GM23248 (cell line): ENCODE data around the gene TRIM40. TPM values are rescaled to one million over a fixed set of nuclear protein-coding genes. Genes with fewer than 3 reads are reported as not detected.

Source experiments
- DNase-seq: peaks from one replicate; pipeline ENCODE4 v3.0.0-alpha.2; 2015
- H2AFZ ChIP-seq: fragments of 200-600 bp; sonication (generic); 2 replicates; pipeline ENCODE4 v1.6.1; 2016; ENCODE audit warnings: antibody characterized with exemption
- H3F3A ChIP-seq: fragments of 200-600 bp; sonication (generic); 2 replicates; pipeline ENCODE4 v1.6.1; 2016; ENCODE audit warnings: mild to moderate bottlenecking, antibody characterized with exemption, mixed run types; ENCODE audit not compliant: insufficient read depth
- H3K27ac ChIP-seq: fragments of 200-600 bp; sonication (generic); 2 replicates; pipeline ENCODE4 v1.5.1; 2016; ENCODE audit warnings: mild to moderate bottlenecking
- H3K27me3 ChIP-seq: fragments of 200-600 bp; sonication (generic); replicated peaks from 2 replicates; pipeline ENCODE4 v1.6.1; 2016; ENCODE audit warnings: mild to moderate bottlenecking; ENCODE audit not compliant: insufficient read depth
- H3K36me3 ChIP-seq: fragments of 200-600 bp; sonication (generic); 2 replicates; pipeline ENCODE4 v1.6.1; 2016; ENCODE audit warnings: low read depth, mild to moderate bottlenecking
- H3K4me1 ChIP-seq: fragments of 200-600 bp; sonication (generic); 2 replicates; pipeline ENCODE4 v1.6.1; 2016; ENCODE audit warnings: mild to moderate bottlenecking; ENCODE audit not compliant: insufficient read depth
- H3K4me2 ChIP-seq: fragments of 200-600 bp; sonication (generic); one replicate; pipeline ENCODE4 v1.6.1; 2016; ENCODE audit warnings: mild to moderate bottlenecking; ENCODE audit not compliant: unreplicated experiment
- H3K4me3 ChIP-seq: fragments of 200-600 bp; sonication (generic); 2 replicates; pipeline ENCODE4 v1.5.1; 2016; ENCODE audit warnings: mild to moderate bottlenecking
- H3K79me2 ChIP-seq: fragments of 200-600 bp; sonication (generic); 2 replicates; pipeline ENCODE4 v1.6.1; 2016; ENCODE audit warnings: mild to moderate bottlenecking; ENCODE audit not compliant: insufficient read depth
- H3K9ac ChIP-seq: fragments of 200-600 bp; sonication (generic); 2 replicates; pipeline ENCODE4 v1.6.1; 2016; ENCODE audit warnings: mild to moderate bottlenecking
- H3K9me2 ChIP-seq: fragments of 200-600 bp; sonication (generic); 2 replicates; pipeline ENCODE4 v1.6.1; 2016; ENCODE audit warnings: mixed run types, mild to moderate bottlenecking, moderate library complexity; ENCODE audit not compliant: insufficient read depth
- H3K9me3 ChIP-seq: fragments of 200-600 bp; sonication (generic); one replicate; pipeline ENCODE4 v1.6.1; 2017; ENCODE audit warnings: low read depth
- H4K20me1 ChIP-seq: fragments of 200-600 bp; sonication (generic); 2 replicates; pipeline ENCODE4 v1.6.0; 2016; ENCODE audit not compliant: insufficient read depth
- EZH2 ChIP-seq: fragments of 200-600 bp; sonication (generic); IDR thresholded peaks from 2 replicates; pipeline ENCODE4 v1.6.1; 2018; ENCODE audit warnings: antibody characterized with exemption, mild to moderate bottlenecking; ENCODE audit not compliant: insufficient read depth, poor library complexity, severe bottlenecking
- EZH2phosphoT487 ChIP-seq: fragments of 200-600 bp; sonication (generic); IDR thresholded peaks from 2 replicates; pipeline ENCODE4 v1.6.1; 2018; ENCODE audit warnings: antibody characterized with exemption, moderate library complexity, mild to moderate bottlenecking, low read depth; ENCODE audit not compliant: insufficient read depth
- WGBS, 2 experiments: methylation state at CpG; one replicate each; pipeline ENCODE4 v1.1.6; 2015 to 2017; ENCODE audit warnings: low lambda C conversion rate in 2 of 2, low coverage in 1 of 2; ENCODE audit errors: missing lambda C conversion rate in 2 of 2; 5-methylcytosine and 5-hydroxymethylcytosine counted together
- in situ Hi-C: fragments of 300-500 bp; cut with MboI; formaldehyde crosslinking; loops from 2 replicates; pipeline ENCODE4 v1.15.0; 2020
- polyA plus RNA-seq: library from polyadenylated mRNA; unstranded; fragments of >200 nt; fragmentation: Nextera tagmentation; extraction: Ambion mirVana; gene quantifications from 2 replicates; pipeline ENCODE4 v1.2.1, GENCODE V29; 2016
- total RNA-seq: library from RNA; depleted of rRNA; stranded (reverse); fragments of >200 nt; shearing (Covaris generic); gene quantifications from 2 replicates; pipeline ENCODE4 v1.2.3, GENCODE V29; 2014

Gene TRIM40
- total and polyA plus RNA-seq, 2 experiments from 2014 or later, result not detected

DNA sequence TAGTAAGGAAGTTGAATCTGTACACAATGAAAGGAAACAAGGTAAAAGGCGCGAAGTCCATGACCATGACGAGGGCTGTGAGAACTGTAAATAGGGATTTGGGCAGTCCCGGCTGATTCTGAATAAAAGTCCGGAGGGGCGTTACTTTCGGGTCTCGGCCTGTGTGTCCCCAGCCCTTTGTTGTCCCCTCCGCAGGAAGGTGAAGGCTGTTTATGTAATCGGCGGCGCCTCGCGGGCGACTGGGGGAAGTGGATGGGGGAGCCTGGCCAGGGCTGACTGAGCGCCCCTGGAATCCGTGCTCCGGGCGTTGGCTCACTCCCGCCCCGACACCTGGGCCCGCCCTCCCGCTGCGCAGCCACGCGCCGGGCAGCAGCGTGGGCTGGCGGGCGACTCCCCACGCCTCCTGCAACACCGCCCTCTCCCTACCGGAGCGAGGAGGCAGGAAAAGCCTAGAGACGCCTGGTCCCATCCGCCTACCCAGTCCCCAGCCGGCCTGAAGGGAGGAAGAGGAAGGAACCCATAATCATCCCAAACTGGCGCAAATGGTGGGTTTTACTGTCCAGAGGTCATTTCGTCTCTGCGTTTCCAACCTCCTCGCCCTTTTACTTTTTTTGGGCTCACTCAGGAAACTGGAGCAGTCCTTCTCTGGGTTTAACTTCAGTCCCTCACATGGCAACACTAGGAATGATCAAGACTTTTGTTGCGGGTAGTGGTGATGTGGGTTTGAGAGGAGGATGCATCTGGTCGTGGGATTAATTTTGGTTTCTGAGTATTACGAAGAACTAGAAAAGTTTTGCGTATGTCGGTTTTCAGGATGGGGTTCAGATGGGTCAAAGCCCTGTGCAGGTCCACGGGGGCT, 35.1 kb upstream of the TRIM40 start:
- no peaks in the 10 kb centered on the region for H3K9me3 ChIP-seq
- H3K4me3 ChIP-seq, result peak overlapping the region; percentile 70
- no peaks in the 10 kb centered on the region for H3K9me2 ChIP-seq
- peak overlapping the region; percentile 89 for H3K4me2 ChIP-seq
- H3K27ac ChIP-seq, result no peak overlapping the region
- peak; percentile 50 for DNase-seq
- no peaks in the 10 kb centered on the region for H3K79me2 ChIP-seq
- in situ Hi-C loops, result no loop called here
- no peaks in the 10 kb centered on the region for H4K20me1 ChIP-seq
- peaks cover 38% of the 10 kb centered on the region for H3K27me3 ChIP-seq
- TF ChIP-seq EZH2phosphoT487 (no peak), EZH2 (peak; percentile 16)
- peak overlapping the region; percentile 95 for H2AFZ ChIP-seq
- WGBS, 2 experiments, result 1 to 4% methylated on average over 29 to 45 of the region's 47 CpGs
- H3K9ac ChIP-seq, result peak overlapping the region; percentile 7; the same call in 1 of the 2 replicates
- H3K4me1 ChIP-seq, result peaks cover 16% of the 10 kb centered on the region; the same call in 1 of the 2 replicates
- H3K36me3 ChIP-seq, result no peaks in the 10 kb centered on the region
- H3F3A ChIP-seq, result peaks cover 9% of the 10 kb centered on the region; the same call in 1 of the 2 replicates

DNA sequence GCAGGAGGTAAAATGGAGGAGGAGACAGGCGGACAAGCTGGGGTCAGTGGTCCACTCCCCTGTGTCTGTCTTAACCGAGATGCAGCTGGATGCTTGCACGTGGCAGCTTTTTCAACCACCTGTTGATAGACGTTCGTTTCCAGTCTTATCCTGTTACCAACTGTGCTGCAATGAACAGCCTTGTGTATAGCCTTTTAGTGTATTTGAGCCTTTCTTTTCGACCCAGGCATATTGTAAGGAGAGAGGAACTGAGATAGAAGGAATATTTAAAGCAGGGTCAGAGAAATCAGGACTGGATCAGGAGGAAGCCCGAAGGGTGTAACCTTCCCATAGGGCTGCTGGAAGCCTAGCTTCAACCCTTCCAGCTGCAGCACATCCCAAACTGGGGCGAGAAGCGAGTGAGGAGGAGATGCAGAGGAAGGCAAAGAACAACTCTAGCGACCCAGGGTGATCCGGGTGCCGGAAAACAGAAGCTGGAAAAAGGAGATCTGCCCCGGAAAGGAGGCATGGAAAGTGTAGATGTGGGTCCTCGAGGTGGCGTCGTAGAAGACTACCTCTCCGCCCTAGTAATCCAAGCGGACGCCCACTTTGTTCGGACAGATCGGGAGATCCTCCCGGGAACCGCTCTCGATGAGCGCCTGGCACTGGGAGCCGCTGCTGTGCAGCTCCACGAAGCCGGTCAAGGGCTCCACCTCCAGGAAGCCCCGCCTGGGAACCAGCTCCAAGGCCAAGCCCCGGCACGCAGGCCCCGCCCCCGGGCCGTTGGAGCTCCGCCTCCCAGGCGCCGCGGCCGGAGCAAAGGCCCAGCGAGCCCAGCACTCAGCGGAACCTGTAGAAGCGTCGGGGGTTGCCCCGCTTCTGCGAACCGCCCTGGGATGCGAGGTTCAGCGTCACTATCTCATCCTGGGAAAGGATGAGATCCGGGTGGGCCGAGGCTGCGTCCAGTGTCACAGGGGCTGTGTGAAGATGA, 34.2 kb upstream of the TRIM40 start:
- Histone ChIP-seq H3K4me2 (peak overlapping the region; percentile 89), H3K27ac (no peak overlapping the region), H3F3A (peaks cover 9% of the 10 kb centered on the region; the same call in 1 of the 2 replicates), H3K9ac (peak overlapping the region; percentile 72), H2AFZ (peak overlapping the region; percentile 95), H3K27me3 (peaks cover 34% of the 10 kb centered on the region), H3K4me1 (peaks cover 16% of the 10 kb centered on the region; the same call in 1 of the 2 replicates), H3K36me3 (no peaks in the 10 kb centered on the region), H3K9me3 (no peaks in the 10 kb centered on the region), H3K9me2 (no peaks in the 10 kb centered on the region), H3K4me3 (peak overlapping the region; percentile 70), H3K79me2 (no peaks in the 10 kb centered on the region), H4K20me1 (no peaks in the 10 kb centered on the region)
- WGBS, 2 experiments, result 1% methylated on average over 45 to 51 of the region's 51 CpGs
- peak; percentile 97 for DNase-seq
- in situ Hi-C loops, result no loop called here
- TF ChIP-seq EZH2phosphoT487 (no peak), EZH2 (no peak)

DNA sequence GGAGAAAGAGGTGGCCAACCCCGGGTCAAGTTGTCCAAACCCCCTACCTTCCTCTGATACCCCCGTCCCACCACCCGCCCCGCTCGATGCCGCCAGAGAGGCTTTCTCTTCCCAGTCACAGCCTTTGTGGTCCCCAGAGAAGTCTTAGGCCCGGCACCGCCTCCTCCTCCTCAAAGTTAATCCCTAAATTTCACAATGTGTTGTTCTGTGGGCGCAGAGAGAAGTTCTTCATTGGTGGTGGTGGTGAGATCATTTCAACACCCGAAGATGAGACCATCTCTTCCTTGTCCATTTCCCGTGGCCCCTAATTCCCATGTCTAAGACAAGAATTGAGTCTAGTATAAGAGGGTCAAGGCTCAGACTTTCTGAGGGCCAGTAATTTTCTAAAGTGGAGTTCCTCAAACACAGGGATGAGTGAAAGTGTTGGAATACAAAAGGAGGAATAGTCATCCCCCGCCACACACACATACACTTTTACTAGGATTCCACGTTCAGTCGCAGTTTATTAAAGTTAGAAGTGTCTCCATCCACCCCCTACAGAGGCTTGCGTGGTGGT, 33.4 kb upstream of the TRIM40 start:
- peak; percentile 77 for DNase-seq
- Histone ChIP-seq H3K4me3 (peak overlapping the region; percentile 74), H3K9me2 (no peaks in the 10 kb centered on the region), H3K36me3 (no peaks in the 10 kb centered on the region), H3K9ac (peak overlapping the region; percentile 72), H4K20me1 (no peaks in the 10 kb centered on the region), H3K79me2 (no peaks in the 10 kb centered on the region), H3K4me1 (peaks cover 16% of the 10 kb centered on the region; the same call in 1 of the 2 replicates), H3F3A (peaks cover 9% of the 10 kb centered on the region; the same call in 1 of the 2 replicates), H3K27me3 (peaks cover 28% of the 10 kb centered on the region), H3K9me3 (no peaks in the 10 kb centered on the region), H3K4me2 (peak overlapping the region; percentile 89), H2AFZ (peak overlapping the region; percentile 95), H3K27ac (no peak overlapping the region)
- 32 to 40% methylated on average over 7 to 15 of the region's 15 CpGs for WGBS, 2 experiments
- in situ Hi-C loops, result no loop called here
- no peak for TF ChIP-seq EZH2phosphoT487
- no peak for TF ChIP-seq EZH2
